Renal cortical epithelial cell (primary cell): Measurements from ENCODE around the gene ERBB4. TPM values are rescaled to one million over a fixed set of nuclear protein-coding genes. Genes with fewer than 3 reads are reported as not detected.
A peak's percentile ranks its signal among the peaks of the same experiment; 100 is the strongest.
"Not testable (repeated sequence)": the region's sequence is repeated elsewhere in the genome, so short reads cannot be mapped to it uniquely, and the experiment has no call there.

Experiments
- DNase-seq: peaks from one replicate; pipeline ENCODE4 v3.0.0-alpha.2; 2011; ENCODE audit warnings: low read depth
- total RNA-seq: library from RNA; depleted of rRNA; stranded (reverse); fragments of >200 nt; gene quantifications from 2 replicates; pipeline ENCODE4 v1.2.3, GENCODE V29; 2014

ERBB4 gene
- total RNA-seq, 1 donor from 2014 or later, result 40.7 TPM

- peak; percentile 87 for DNase-seq
Measured at GRCh38 chr2:212227755-212228154, 310.8 kb downstream of the ERBB4 start.

GRCh38 chr2:212226114-212226513, 312.5 kb downstream of the ERBB4 start:
- DNase-seq, result no peak

- DNase-seq, result no peak
Measured at GRCh38 chr2:212223696-212224095, 314.9 kb downstream of the ERBB4 start.

GRCh38 chr2:212213191-212213590, 325.4 kb downstream of the ERBB4 start:
- no peak for DNase-seq

- no peak for DNase-seq
Measured at GRCh38 chr2:212208467-212208866, 330.1 kb downstream of the ERBB4 start.

GRCh38 chr2:212197776-212198175, 340.8 kb downstream of the ERBB4 start:
- DNase-seq, result no peak

- DNase-seq, result no peak
Measured at GRCh38 chr2:212195626-212196025, 343.0 kb downstream of the ERBB4 start.

GRCh38 chr2:212194396-212194795, 344.2 kb downstream of the ERBB4 start:
- DNase-seq, result peak; percentile 72

- no peak for DNase-seq
Measured at GRCh38 chr2:212193803-212194202, 344.8 kb downstream of the ERBB4 start.

GRCh38 chr2:212193056-212193455, 345.5 kb downstream of the ERBB4 start:
- DNase-seq, result no peak

GRCh38 chr2:212191438-212191837, 347.2 kb downstream of the ERBB4 start:
- DNase-seq, result not testable (repeated sequence)

- no peak for DNase-seq
Measured at GRCh38 chr2:212186166-212186565, 352.4 kb downstream of the ERBB4 start.

- peak; percentile 72 for DNase-seq
Measured at GRCh38 chr2:212181646-212182045, 357.0 kb downstream of the ERBB4 start.

GRCh38 chr2:212180408-212181083, 358.1 kb downstream of the ERBB4 start:
- DNase-seq, result no peak

GRCh38 chr2:212177724-212178123, 360.9 kb downstream of the ERBB4 start:
- DNase-seq, result peak; percentile 28

GRCh38 chr2:212176151-212176550, 362.5 kb downstream of the ERBB4 start:
- no peak for DNase-seq

GRCh38 chr2:212173756-212174510, 364.7 kb downstream of the ERBB4 start:
- peak; percentile 9 for DNase-seq

GRCh38 chr2:212173331-212173730, 365.3 kb downstream of the ERBB4 start:
- no peak for DNase-seq

- DNase-seq, result no peak
Measured at GRCh38 chr2:212170382-212170781, 368.2 kb downstream of the ERBB4 start.

- DNase-seq, result no peak
Measured at GRCh38 chr2:212158081-212158480, 380.5 kb downstream of the ERBB4 start.

- peak; percentile 15 for DNase-seq
Measured at GRCh38 chr2:212157012-212157411, 381.6 kb downstream of the ERBB4 start.

GRCh38 chr2:212156088-212156487, 382.5 kb downstream of the ERBB4 start:
- no peak for DNase-seq

GRCh38 chr2:212154477-212154878, 384.1 kb downstream of the ERBB4 start:
- no peak for DNase-seq
